GM19372 (cell line): ENCODE data around the gene FOXP1.
"Not testable (repeated sequence)": the region's sequence is repeated elsewhere in the genome, so short reads cannot be mapped to it uniquely, and the experiment has no call there.

Experiments
- ATAC-seq: cut with Tn5 transposase; IDR thresholded peaks from one replicate; pipeline ENCODE4 v1.9.1; 2021; ENCODE audit warnings: mild to moderate bottlenecking, low read depth, moderate library complexity; ENCODE audit not compliant: unreplicated experiment

Gene FOXP1

DNA sequence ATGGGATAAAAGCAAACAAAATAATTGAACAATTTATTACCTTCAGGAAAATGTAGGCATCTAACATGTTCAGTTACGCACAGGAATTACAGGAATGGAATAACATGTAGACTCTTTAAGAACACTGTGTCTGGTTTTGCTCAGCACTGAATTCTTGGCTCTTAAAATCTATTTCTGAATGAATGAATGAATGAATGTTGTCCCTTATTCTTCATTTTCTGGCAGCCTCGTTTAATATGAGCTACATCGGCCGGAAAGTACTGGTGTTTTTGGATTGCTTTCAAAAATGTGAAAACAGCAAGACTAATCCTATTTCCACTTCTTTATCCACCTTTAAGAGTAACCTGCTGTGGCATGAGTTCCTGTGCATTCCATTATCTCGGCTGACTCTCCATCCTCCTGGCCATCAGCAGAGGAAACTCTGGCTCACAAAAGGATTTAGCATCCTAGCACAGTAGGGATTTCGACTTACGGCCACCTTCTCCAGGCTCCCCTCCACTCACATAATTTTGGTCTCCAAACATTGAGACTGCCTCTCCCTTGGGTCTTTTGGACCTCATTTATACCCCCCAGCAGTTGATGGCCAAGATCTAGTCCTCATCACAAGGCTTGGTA is 145.3 kb downstream of the FOXP1 start:
- ATAC-seq, result no peak

DNA sequence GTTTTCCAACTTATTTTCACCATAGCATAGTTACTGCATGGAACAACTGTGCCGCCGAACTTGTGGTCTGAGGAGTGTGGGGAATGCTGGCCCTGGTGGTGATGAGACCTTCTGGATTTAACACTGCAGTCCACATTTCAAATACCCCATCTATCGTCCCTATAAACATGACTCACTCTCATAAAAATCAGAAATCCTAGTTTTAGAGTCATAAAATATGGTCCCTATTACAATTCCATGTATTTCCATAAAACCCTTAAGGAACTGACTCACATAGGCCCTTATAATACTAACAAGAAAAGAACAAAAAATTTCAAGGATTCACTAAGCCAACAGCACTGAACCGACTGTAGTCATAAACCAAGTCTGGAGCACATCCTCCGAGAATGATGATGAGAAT is 147.2 kb downstream of the FOXP1 start:
- no peak for ATAC-seq

- ATAC-seq, result not testable (repeated sequence)
These were observed 147.7 kb downstream of the FOXP1 start for GRCh38 chr3:71435836-71436235.

GRCh38 chr3:71433631-71434030 is 149.9 kb downstream of the FOXP1 start:
- no peak for ATAC-seq

DNA sequence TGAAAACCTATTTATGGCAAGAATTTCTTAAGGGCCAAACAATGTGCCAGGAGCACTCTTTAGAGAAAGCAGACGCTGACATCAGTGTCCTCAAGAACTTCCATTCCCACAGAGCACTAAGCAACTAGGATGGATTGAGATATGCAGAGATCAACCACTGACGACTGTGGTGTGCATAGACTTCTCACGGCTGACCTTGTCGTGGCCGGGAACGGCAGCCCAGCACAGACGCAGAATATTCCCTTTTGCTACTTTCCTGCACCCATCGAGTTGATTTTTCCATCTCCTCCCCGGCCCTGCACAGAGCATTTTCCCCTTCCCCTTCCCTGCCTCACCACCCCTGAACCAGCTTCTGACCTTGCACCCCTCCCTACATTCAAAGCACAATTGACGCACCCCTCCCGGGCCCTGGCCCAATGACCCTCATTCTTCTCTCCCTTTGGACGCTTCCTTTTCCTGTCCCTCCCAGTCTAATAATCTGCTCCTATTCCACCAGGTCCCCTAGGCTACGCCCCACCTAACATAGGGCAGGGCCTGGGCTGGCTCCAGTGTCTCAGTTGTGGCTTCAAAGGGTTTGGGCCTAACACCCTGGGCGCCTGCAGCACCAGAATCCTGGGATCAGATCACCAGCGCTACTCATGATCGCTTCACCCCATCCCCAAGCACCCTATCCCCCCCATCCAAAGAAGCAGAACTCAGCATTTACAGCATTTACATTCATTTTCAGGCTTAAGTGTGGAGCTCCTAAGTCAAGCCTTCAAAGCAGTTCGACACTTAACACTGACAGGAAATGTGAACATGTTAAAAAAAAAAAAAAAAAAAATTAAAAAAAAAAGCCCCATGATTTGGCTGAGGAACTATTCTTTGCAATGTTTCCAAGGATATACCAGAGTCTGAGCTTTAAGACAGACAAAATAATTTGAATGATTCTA is 151.2 kb downstream of the FOXP1 start:
- ATAC-seq, result no peak

DNA sequence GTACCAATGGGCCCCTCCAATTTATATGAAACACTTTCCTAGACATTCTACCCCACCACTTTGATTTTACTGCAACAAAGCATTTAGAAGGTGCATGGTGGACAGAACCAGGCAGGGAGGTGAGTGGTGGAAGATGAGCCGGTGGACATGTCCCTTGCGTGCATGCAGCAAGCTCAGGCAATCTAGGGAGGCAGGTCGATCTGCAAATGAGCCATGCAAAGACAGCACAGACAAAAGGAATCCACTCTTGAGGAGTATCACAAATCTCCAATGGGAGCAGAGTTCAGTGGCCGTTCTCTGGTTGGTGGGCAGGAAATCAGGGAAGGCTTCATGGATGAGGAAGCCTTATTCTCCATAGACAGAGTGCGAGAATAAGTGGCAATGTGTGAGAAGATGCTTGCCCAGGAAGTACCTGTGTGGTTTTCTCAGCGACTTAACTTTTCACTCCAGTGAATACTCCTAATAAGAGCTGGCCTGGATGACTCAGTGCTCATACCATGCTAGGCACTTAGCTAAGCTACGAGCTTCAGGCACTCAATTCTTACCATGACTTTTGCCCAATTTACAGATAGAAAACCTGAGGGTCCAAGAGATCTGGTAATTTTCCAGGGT is 152.5 kb downstream of the FOXP1 start:
- ATAC-seq, result no peak

GRCh38 chr3:71429597-71429988 is 153.9 kb downstream of the FOXP1 start:
- no peak for ATAC-seq

GRCh38 chr3:71428841-71429596 is 154.5 kb downstream of the FOXP1 start:
- ATAC-seq, result no peak

- ATAC-seq, result no peak
These were observed 157.9 kb downstream of the FOXP1 start for GRCh38 chr3:71425491-71426071.

DNA sequence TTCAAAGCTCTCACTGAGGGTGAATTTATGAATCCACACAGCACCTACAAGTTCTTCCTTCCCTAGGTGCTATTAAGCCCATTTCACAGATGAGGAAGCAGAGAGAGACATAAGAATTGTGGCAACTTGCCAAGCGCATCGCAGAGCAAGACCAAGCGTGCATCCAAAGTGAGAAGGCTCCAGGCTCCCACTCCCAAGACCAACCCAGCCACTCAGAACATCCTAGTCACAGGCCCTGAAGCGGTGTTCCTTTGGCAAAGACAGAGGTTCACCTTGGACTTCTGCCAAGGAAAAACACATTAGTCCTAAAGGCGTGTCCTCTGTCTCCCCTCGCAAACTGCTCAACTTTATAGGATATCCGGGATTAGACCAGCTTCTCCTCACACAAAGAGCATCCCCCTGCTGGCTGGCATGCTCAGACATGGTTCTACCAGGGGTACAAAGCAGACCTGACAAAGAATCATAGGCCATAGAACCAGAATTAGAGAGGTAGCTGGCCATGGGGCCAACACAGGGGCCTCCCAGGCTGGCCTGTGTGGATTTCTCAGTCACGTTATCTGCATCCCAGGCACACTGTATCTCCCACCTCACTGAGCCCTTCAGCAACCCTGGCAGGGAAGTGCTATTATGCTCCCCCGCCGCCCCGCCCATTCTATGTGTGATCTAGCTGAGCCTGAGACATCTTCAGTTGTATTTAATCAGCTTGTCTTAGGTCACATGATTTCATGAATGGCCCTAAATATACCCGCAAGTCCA is 160.2 kb downstream of the FOXP1 start:
- no peak for ATAC-seq

DNA sequence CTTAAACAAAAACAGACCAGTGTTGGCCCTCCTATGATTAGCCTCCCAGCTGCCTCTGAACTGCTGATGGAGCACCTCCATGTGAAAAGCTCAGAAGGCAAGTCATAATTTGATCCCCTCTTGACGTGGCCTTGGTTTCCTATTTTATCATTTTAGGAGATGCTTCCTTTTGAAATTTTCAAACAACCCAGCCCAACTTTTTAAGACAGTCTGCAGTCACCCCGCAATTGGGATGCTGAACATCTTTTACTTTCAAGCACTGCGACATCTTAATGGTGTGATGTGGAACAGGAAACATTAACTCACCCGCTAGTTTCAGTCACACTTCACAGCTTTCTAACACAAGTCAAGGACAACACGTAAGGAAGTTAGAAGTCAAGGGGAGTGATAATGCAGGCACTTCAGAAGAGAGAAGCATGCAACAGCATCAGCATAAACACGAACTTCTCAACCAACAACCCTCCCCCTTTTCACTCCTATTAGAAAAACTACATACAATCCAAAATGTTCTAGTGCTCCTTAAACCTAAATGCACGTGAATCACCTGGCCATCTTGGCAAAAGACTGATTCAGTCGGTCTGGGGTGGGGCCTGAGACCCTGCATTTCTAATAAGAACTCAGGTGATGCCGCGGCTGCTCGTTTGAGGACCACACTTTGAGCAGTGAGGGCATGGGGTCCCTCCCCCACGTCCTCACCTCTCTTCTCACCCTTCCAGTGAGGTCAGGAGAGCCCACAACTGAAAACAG is 161.5 kb downstream of the FOXP1 start:
- ATAC-seq, result peak; percentile 76

- ATAC-seq, result peak; percentile 39
These were observed 162.1 kb downstream of the FOXP1 start for GRCh38 chr3:71421475-71421819.

DNA sequence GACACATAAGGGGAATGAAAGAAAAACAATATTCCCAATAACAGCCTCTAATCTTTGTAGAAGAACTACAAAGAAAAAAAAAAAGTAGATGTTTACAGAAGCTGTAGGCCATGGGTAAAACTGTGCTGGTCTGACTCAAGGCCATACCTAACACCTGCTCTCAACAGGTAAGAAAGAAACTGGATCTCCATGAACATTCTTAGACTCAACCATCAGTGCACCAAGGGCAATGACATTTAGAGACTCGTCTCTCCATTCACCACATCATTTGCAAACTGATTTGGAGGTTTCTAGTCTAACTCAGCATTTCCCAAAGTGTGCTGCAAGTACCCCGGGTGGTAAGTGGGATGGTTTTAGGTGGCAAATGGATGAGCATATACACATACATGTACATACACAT is 164.2 kb downstream of the FOXP1 start:
- ATAC-seq, result no peak

DNA sequence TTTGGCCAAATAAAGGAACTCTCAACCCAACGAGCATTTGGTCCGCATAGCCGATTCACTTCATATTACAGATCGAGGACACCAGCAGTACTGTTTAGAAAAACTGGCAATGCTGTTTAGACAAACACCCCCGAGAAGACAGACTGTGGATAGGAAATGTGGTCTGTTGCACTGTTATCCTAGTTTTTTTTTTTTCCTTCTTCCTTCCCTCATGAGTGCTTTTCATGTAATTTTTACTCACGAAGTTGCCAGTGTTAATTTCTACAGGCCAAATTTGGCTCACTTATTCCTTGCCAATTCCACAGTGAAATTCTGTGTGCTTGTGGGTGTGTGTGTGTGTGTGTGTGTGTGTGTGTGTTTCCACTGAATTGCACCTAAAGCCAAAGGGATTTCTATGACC is 165.7 kb downstream of the FOXP1 start:
- ATAC-seq, result no peak

DNA sequence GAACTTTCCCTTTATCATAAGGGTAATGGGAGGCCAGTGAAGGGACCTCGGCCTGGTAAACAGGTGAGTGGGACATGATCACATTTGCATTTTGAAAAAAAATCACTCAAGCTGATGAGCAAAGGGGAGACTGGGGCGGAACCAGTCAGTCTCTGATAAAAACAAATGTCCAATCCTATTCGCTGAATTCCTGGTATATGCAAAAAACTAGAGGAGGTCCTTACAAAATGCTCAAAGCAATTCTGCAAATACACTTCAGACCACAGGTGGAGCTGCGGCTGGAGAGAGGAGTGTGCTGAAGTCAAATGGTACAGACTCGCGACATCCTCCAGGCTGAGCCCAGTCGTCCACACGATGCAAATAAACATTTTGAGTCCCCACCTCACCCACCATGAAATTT is 166.7 kb downstream of the FOXP1 start:
- ATAC-seq, result no peak

GRCh38 chr3:71415681-71416122 is 167.8 kb downstream of the FOXP1 start:
- no peak for ATAC-seq

- no peak for ATAC-seq
These were observed 169.2 kb downstream of the FOXP1 start for GRCh38 chr3:71414189-71414927.

DNA sequence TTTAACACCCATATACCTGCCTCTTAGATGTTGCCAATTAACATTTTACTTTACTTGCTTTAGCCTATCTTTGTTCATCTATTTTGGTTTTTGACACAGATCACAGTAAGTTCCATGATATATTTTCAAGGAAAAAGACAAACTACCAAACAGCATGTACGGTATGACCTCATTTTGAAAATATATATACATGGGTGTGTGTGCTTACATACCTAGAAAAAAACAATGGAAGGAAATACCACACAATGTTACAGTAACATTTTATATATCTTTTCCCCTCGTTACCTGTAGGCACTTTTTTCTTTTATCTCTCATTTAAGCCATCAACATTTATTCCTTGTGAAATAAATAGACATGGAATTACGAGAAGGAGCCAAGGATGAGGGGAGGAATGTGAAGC is 170.0 kb downstream of the FOXP1 start:
- ATAC-seq, result no peak
